ENCODE measurements around the gene SPDL1. TPM values are rescaled to one million over a fixed set of nuclear protein-coding genes. Genes with fewer than 3 reads are reported as not detected.
A peak's percentile ranks its signal among the peaks of the same experiment; 100 is the strongest.

SPDL1 gene
- total RNA-seq, 1 donor from 2014 or later = 13.3 TPM

- intact Hi-C loops (cut with DNase I) = no loop called here
- no peaks in the 10 kb centered on the region for H3K9me3 ChIP-seq
- no peak overlapping the region for H3K4me3 ChIP-seq
- no peaks in the 10 kb centered on the region for H3K36me3 ChIP-seq
- TF ChIP-seq, protein P1, sequence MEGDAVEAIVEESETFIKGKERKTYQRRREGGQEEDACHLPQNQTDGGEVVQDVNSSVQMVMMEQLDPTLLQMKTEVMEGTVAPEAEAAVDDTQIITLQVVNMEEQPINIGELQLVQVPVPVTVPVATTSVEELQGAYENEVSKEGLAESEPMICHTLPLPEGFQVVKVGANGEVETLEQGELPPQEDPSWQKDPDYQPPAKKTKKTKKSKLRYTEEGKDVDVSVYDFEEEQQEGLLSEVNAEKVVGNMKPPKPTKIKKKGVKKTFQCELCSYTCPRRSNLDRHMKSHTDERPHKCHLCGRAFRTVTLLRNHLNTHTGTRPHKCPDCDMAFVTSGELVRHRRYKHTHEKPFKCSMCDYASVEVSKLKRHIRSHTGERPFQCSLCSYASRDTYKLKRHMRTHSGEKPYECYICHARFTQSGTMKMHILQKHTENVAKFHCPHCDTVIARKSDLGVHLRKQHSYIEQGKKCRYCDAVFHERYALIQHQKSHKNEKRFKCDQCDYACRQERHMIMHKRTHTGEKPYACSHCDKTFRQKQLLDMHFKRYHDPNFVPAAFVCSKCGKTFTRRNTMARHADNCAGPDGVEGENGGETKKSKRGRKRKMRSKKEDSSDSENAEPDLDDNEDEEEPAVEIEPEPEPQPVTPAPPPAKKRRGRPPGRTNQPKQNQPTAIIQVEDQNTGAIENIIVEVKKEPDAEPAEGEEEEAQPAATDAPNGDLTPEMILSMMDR (IDR thresholded peaks at IDR 0.05) = peak in 2 of 3 experiments; percentile 25 to 37
- TF ChIP-seq POLR2A (IDR thresholded peaks at IDR 0.05) (no peak), POLR2AphosphoS5 (IDR thresholded peaks at IDR 0.05; ENCODE audit: insufficient read depth in 1 of 2, low read depth in 1 of 2) (no peak)
- no peaks in the 10 kb centered on the region for H3K27me3 ChIP-seq
- DNase-seq (ENCODE audit: extremely low spot score in 2 of 2) = no peak
- H3K4me1 ChIP-seq = no peaks in the 10 kb centered on the region
- no peak overlapping the region for H3K27ac ChIP-seq
Measured at GRCh38 chr5:169548315-169548714, 35.3 kb upstream of the SPDL1 start.

DNA sequence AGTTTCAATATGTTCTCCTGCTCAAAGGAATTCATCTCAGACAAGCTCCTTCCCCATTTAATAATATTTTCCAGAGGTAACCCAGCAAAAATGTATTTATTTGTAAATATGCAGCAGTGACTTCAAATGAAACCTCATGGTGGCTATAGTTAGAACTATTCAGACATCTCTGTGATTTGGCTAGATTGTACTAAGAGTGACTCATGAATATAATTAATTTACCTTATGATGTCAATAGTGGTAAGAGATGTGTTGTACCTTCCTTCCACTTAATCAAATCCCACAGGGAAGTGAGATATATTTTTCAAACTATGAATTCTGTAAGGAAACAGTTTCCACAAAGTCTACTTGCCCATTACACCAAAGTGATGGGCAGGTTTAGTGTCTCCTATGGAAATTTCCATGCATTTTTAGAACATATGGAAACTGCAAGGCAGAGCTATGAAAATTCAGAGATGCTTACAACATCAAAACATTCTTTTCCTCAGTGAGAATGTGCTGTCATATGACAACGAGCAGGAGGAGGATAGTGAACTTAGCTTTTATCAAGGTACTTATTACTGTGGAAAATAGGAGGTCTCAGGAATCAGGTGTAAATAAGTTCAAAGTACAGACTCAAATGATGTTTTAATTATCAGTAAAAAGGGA lies 34.0 kb upstream of the SPDL1 start:
- Histone ChIP-seq H3K36me3 (no peaks in the 10 kb centered on the region), H3K9me3 (no peaks in the 10 kb centered on the region), H3K4me3 (no peak overlapping the region), H3K4me1 (no peaks in the 10 kb centered on the region), H3K27me3 (no peaks in the 10 kb centered on the region), H3K27ac (no peak overlapping the region)
- DNase-seq (ENCODE audit: extremely low spot score in 2 of 2) = no peak
- TF ChIP-seq, protein P1 (IDR thresholded peaks at IDR 0.05) = no peak
- no peak for TF ChIP-seq POLR2AphosphoS5 (IDR thresholded peaks at IDR 0.05; ENCODE audit: insufficient read depth in 1 of 2, low read depth in 1 of 2)
- TF ChIP-seq POLR2A (IDR thresholded peaks at IDR 0.05) = no peak
- intact Hi-C loops (cut with DNase I) = no loop called here

GRCh38 chr5:169550227-169550626 lies 33.3 kb upstream of the SPDL1 start:
- intact Hi-C loops (cut with DNase I) = no loop called here
- H3K27me3 ChIP-seq = no peaks in the 10 kb centered on the region
- no peak overlapping the region for H3K27ac ChIP-seq
- H3K4me1 ChIP-seq = no peaks in the 10 kb centered on the region
- no peaks in the 10 kb centered on the region for H3K36me3 ChIP-seq
- no peak for DNase-seq (ENCODE audit: extremely low spot score in 2 of 2)
- no peak overlapping the region for H3K4me3 ChIP-seq
- TF ChIP-seq, protein P1 (IDR thresholded peaks at IDR 0.05) = no peak
- TF ChIP-seq POLR2AphosphoS5 (IDR thresholded peaks at IDR 0.05; ENCODE audit: insufficient read depth in 1 of 2, low read depth in 1 of 2) = no peak
- TF ChIP-seq POLR2A (IDR thresholded peaks at IDR 0.05) = no peak
- H3K9me3 ChIP-seq = no peaks in the 10 kb centered on the region

- Histone ChIP-seq H3K4me1 (no peaks in the 10 kb centered on the region), H3K36me3 (no peaks in the 10 kb centered on the region), H3K4me3 (no peak overlapping the region), H3K27ac (no peak overlapping the region), H3K9me3 (no peaks in the 10 kb centered on the region), H3K27me3 (no peaks in the 10 kb centered on the region)
- no peak for DNase-seq (ENCODE audit: extremely low spot score in 2 of 2)
- intact Hi-C loops (cut with DNase I) = no loop called here
- TF ChIP-seq POLR2AphosphoS5 (IDR thresholded peaks at IDR 0.05; ENCODE audit: insufficient read depth in 1 of 2, low read depth in 1 of 2) (no peak), POLR2A (IDR thresholded peaks at IDR 0.05) (no peak)
- TF ChIP-seq, protein P1 (IDR thresholded peaks at IDR 0.05) = no peak
Measured at GRCh38 chr5:169551146-169551545, 32.4 kb upstream of the SPDL1 start.

DNA sequence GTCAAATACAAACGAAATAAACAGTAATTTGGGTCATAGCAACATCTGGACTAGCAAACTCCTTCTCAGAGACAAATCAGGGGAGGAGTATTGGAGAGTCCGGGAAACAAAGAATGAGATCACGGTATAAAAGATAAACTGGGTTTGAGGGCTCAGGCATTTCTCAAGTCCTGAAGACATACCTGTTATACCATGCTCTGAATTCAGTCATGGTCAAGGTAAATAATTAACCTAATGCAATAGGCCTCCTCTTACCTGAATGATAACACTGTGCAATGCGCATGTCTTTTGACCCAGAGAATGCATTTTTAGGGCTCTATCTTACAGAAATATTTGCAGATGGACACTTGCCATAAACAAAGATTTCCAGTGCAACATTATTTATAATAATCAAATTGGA lies 31.9 kb upstream of the SPDL1 start:
- H3K4me1 ChIP-seq = no peaks in the 10 kb centered on the region
- H3K36me3 ChIP-seq = no peaks in the 10 kb centered on the region
- no peak overlapping the region for H3K27ac ChIP-seq
- TF ChIP-seq POLR2AphosphoS5 (IDR thresholded peaks at IDR 0.05; ENCODE audit: insufficient read depth in 1 of 2, low read depth in 1 of 2) (no peak), POLR2A (IDR thresholded peaks at IDR 0.05) (no peak)
- TF ChIP-seq, protein P1 (IDR thresholded peaks at IDR 0.05) = no peak
- intact Hi-C loops (cut with DNase I) = no loop called here
- H3K4me3 ChIP-seq = no peak overlapping the region
- no peak for DNase-seq (ENCODE audit: extremely low spot score in 2 of 2)
- H3K9me3 ChIP-seq = no peaks in the 10 kb centered on the region
- no peaks in the 10 kb centered on the region for H3K27me3 ChIP-seq
